OCI-LY1 (cell line): Measurements from ENCODE around the gene CLPTM1L.

Experiments used
- EZH2 ChIP-seq: fragments of 200-600 bp; sonication (generic), shearing (Covaris generic); IDR thresholded peaks from 2 replicates; pipeline ENCODE4 v1.8.0; 2017; ENCODE audit warnings: borderline replicate concordance, mixed run types, mild to moderate bottlenecking, antibody characterized with exemption, low read length, moderate library complexity, mixed read lengths
- TF ChIP-seq, protein P1 (sequence below): fragments of 200-600 bp; sonication (generic), shearing (Covaris generic); IDR thresholded peaks from 2 replicates; pipeline ENCODE4 v1.5.1; 2017; ENCODE audit warnings: mild to moderate bottlenecking, antibody characterized with exemption, low read length, moderate library complexity, mixed read lengths

DNA sequence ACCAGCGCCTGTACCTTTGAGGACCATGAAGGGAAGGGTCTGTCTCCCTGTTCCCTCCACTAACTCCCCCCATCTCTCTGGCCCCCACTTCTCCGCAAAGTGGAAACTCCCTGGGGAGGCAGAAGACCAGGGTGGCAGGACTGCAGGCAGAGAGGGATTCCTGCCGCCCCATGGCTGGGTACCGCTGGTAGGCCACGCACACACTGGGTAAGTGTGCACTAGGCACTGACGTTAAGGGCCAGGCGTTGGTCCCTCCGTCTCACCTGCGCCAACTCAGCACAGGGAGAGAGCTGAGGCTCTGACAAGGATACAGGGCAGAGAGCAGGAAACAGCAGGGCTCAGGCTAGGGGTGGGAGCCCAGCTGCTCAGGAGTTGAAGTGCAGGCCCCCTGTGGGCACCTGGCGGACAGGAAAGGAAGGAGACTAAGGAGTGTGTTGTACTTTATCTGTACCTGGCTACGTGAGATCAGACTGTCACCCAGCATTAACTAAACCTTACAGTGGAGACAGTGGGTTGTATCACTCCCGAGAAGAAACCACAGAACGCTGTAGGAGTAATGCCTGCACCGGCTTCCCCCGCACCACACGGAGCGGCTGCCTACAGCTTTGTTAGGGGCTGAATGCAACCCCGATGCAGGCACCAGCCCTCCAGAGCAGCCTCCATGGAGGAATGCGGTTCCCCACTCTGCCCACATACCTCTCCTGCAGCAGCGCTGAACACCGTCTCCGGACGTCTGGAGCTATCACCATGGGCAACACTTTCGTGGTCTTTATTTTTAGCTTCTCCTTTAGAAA lies 34.2 kb upstream of the CLPTM1L start:
- TF ChIP-seq EZH2 = no peak
- TF ChIP-seq, protein P1, sequence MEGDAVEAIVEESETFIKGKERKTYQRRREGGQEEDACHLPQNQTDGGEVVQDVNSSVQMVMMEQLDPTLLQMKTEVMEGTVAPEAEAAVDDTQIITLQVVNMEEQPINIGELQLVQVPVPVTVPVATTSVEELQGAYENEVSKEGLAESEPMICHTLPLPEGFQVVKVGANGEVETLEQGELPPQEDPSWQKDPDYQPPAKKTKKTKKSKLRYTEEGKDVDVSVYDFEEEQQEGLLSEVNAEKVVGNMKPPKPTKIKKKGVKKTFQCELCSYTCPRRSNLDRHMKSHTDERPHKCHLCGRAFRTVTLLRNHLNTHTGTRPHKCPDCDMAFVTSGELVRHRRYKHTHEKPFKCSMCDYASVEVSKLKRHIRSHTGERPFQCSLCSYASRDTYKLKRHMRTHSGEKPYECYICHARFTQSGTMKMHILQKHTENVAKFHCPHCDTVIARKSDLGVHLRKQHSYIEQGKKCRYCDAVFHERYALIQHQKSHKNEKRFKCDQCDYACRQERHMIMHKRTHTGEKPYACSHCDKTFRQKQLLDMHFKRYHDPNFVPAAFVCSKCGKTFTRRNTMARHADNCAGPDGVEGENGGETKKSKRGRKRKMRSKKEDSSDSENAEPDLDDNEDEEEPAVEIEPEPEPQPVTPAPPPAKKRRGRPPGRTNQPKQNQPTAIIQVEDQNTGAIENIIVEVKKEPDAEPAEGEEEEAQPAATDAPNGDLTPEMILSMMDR = no peak
